ENCODE measurements around the gene PDYN.

GRCh38 chr20:2010533-2010932 is 16.7 kb upstream of the PDYN start:
- TF ChIP-seq POLR2A (IDR thresholded peaks at IDR 0.05; ENCODE audit: low read depth): no peak
- TF ChIP-seq CTCF (IDR thresholded peaks at IDR 0.05): no peak
- no peak for TF ChIP-seq EP300 (IDR thresholded peaks at IDR 0.05)
- TF ChIP-seq POLR2AphosphoS5 (IDR thresholded peaks at IDR 0.05): no peak

All from esophagus muscularis mucosa (tissue), 4 donors.